GM21717 (cell line): Measurements from ENCODE around the gene BNC2.

Source experiments
- ATAC-seq: cut with Tn5 transposase; IDR thresholded peaks from one replicate; pipeline ENCODE4 v1.9.1; 2021; ENCODE audit warnings: mild to moderate bottlenecking, moderate library complexity; ENCODE audit not compliant: unreplicated experiment

Gene BNC2

GRCh38 chr9:16640649-16641048, 229.8 kb downstream of the BNC2 start:
- ATAC-seq: no peak

GRCh38 chr9:16639644-16640043, 230.8 kb downstream of the BNC2 start:
- no peak for ATAC-seq

- no peak for ATAC-seq
Observed at GRCh38 chr9:16637911-16638310, 232.6 kb downstream of the BNC2 start.

- ATAC-seq: no peak
Observed at GRCh38 chr9:16637218-16637617, 233.3 kb downstream of the BNC2 start.

- ATAC-seq: no peak
Observed at GRCh38 chr9:16633794-16634193, 236.7 kb downstream of the BNC2 start.

- no peak for ATAC-seq
Observed at GRCh38 chr9:16628413-16628812, 242.1 kb downstream of the BNC2 start.

GRCh38 chr9:16627967-16628366, 242.5 kb downstream of the BNC2 start:
- ATAC-seq: no peak

GRCh38 chr9:16627521-16627920, 242.9 kb downstream of the BNC2 start:
- no peak for ATAC-seq

GRCh38 chr9:16626577-16627130, 243.8 kb downstream of the BNC2 start:
- ATAC-seq: no peak

GRCh38 chr9:16625811-16626210, 244.7 kb downstream of the BNC2 start:
- no peak for ATAC-seq

- ATAC-seq: no peak
Observed at GRCh38 chr9:16625161-16625631, 245.3 kb downstream of the BNC2 start.

GRCh38 chr9:16624744-16625117, 245.7 kb downstream of the BNC2 start:
- no peak for ATAC-seq

- ATAC-seq: no peak
Observed at GRCh38 chr9:16623989-16624743, 246.3 kb downstream of the BNC2 start.

- ATAC-seq: no peak
Observed at GRCh38 chr9:16622541-16622940, 247.9 kb downstream of the BNC2 start.

GRCh38 chr9:16619914-16620520, 250.5 kb downstream of the BNC2 start:
- ATAC-seq: no peak

- no peak for ATAC-seq
Observed at GRCh38 chr9:16619402-16619801, 251.1 kb downstream of the BNC2 start.

GRCh38 chr9:16618524-16618923, 251.9 kb downstream of the BNC2 start:
- no peak for ATAC-seq

GRCh38 chr9:16616686-16617085, 253.8 kb downstream of the BNC2 start:
- ATAC-seq: no peak

- no peak for ATAC-seq
Observed at GRCh38 chr9:16615451-16615850, 255.0 kb downstream of the BNC2 start.

- ATAC-seq: no peak
Observed at GRCh38 chr9:16613605-16614004, 256.9 kb downstream of the BNC2 start.

- no peak for ATAC-seq
Observed at GRCh38 chr9:16613051-16613450, 257.4 kb downstream of the BNC2 start.

- ATAC-seq: no peak
Observed at GRCh38 chr9:16612627-16613026, 257.8 kb downstream of the BNC2 start.
